ENCODE data around the gene SETBP1.

- no peak for TF ChIP-seq POLR2A (IDR thresholded peaks at IDR 0.05; ENCODE audit: low read depth, low read length)
- no peak for TF ChIP-seq CTCF (conservative IDR thresholded peaks at IDR 0.05; ENCODE audit: low read depth, low read length)
- no peak for TF ChIP-seq RCOR1 (IDR thresholded peaks at IDR 0.05; ENCODE audit: insufficient replicate concordance, low read length)
- no peak for TF ChIP-seq MAFK (IDR thresholded peaks at IDR 0.05; ENCODE audit: low read depth, low read length)
- TF ChIP-seq CHD1 (IDR thresholded peaks at IDR 0.05; ENCODE audit: low read depth, low read length), result no peak
- TF ChIP-seq RAD21 (IDR thresholded peaks at IDR 0.05; ENCODE audit: low read length), result no peak
- no peak for TF ChIP-seq SMC3 (IDR thresholded peaks at IDR 0.05; ENCODE audit: low read depth, low read length)
- TF ChIP-seq MXI1 (IDR thresholded peaks at IDR 0.05; ENCODE audit: borderline replicate concordance, low read depth, low read length), result no peak
- no peak for TF ChIP-seq NFE2L2 (IDR thresholded peaks at IDR 0.05; ENCODE audit: low read depth, low read length)
- TF ChIP-seq RFX5 (IDR thresholded peaks at IDR 0.05; ENCODE audit: low read depth, low read length), result no peak
- no peak for TF ChIP-seq FOS (IDR thresholded peaks at IDR 0.05; ENCODE audit: low read depth, low read length)
- no peak for TF ChIP-seq CEBPB (IDR thresholded peaks at IDR 0.05; ENCODE audit: low read depth, low read length)
- TF ChIP-seq, protein P1, sequence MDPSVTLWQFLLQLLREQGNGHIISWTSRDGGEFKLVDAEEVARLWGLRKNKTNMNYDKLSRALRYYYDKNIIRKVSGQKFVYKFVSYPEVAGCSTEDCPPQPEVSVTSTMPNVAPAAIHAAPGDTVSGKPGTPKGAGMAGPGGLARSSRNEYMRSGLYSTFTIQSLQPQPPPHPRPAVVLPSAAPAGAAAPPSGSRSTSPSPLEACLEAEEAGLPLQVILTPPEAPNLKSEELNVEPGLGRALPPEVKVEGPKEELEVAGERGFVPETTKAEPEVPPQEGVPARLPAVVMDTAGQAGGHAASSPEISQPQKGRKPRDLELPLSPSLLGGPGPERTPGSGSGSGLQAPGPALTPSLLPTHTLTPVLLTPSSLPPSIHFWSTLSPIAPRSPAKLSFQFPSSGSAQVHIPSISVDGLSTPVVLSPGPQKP (IDR thresholded peaks at IDR 0.05; ENCODE audit: borderline replicate concordance, low read depth, low read length), result no peak
- TF ChIP-seq BHLHE40 (IDR thresholded peaks at IDR 0.05; ENCODE audit: low read depth, low read length), result no peak
Observed at GRCh38 chr18:45111502-45111848, 430.8 kb downstream of the SETBP1 start.

All from IMR-90 (cell line).